ENCODE measurements around the gene CTIF.

CTIF gene

DNA sequence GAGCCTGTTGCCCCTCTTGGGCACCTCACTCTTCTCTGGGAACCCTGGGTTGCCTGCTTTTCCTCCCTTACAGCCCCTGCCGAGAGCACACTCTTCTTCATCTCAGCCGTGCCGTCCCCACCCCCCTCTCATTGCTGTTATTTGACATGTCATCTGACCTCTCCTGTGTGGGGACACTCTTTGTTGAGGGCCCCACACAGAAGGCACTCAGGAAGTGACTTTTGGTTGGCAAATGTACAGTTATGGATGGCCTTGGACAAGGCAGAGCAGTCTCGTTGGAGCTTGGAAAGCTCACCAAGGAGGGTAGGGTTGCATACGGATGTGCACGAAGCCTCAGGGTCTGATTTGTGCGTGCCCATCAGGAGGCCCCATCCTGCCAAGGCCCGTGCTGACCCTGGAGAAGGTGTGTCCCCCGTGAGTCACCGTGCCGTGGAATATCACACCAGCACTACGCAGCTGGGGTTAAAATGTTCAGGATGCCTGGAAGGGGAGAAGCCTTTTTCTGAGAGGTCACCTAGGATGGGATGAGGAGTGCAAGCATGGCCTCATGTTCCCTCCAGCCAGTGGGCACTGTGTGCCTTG lies 93.9 kb downstream of the CTIF start:
- no peak overlapping the region for H2AFZ ChIP-seq (ENCODE audit: low read depth, low read length, severe bottlenecking)
- no peak overlapping the region for H3K4me2 ChIP-seq (ENCODE audit: low read depth, low read length, poor library complexity, severe bottlenecking)
- no peak overlapping the region for H3K27ac ChIP-seq (ENCODE audit: low read depth, low read length)
- H3K9me2 ChIP-seq (replicated peaks; ENCODE audit: insufficient read depth, low read length), result no peaks in the 10 kb centered on the region
- H3K9me3 ChIP-seq (ENCODE audit: insufficient read depth, low read length), result no peaks in the 10 kb centered on the region
- no peaks in the 10 kb centered on the region for H4K20me1 ChIP-seq (ENCODE audit: low read depth, low read length)
- TF ChIP-seq, protein P1, sequence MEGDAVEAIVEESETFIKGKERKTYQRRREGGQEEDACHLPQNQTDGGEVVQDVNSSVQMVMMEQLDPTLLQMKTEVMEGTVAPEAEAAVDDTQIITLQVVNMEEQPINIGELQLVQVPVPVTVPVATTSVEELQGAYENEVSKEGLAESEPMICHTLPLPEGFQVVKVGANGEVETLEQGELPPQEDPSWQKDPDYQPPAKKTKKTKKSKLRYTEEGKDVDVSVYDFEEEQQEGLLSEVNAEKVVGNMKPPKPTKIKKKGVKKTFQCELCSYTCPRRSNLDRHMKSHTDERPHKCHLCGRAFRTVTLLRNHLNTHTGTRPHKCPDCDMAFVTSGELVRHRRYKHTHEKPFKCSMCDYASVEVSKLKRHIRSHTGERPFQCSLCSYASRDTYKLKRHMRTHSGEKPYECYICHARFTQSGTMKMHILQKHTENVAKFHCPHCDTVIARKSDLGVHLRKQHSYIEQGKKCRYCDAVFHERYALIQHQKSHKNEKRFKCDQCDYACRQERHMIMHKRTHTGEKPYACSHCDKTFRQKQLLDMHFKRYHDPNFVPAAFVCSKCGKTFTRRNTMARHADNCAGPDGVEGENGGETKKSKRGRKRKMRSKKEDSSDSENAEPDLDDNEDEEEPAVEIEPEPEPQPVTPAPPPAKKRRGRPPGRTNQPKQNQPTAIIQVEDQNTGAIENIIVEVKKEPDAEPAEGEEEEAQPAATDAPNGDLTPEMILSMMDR (IDR thresholded peaks at IDR 0.05; ENCODE audit: insufficient read depth, low read length, poor library complexity, severe bottlenecking), result no peak
- TF ChIP-seq EZH2phosphoT487 (conservative IDR thresholded peaks at IDR 0.05; ENCODE audit: low read length), result no peak
- H3K79me2 ChIP-seq (ENCODE audit: insufficient read depth, low read length), result no peaks in the 10 kb centered on the region
- H3K27me3 ChIP-seq (ENCODE audit: low read length), result no peaks in the 10 kb centered on the region
- no peaks in the 10 kb centered on the region for H3F3A ChIP-seq (ENCODE audit: insufficient read depth)
- H3K36me3 ChIP-seq (ENCODE audit: low read length), result no peaks in the 10 kb centered on the region
- no peak overlapping the region for H3K4me3 ChIP-seq (ENCODE audit: insufficient read depth, low read length, poor library complexity, severe bottlenecking)
- no peak overlapping the region for H3K9ac ChIP-seq (ENCODE audit: low read length)

- H3K4me3 ChIP-seq (ENCODE audit: insufficient read depth, low read length, poor library complexity, severe bottlenecking), result no peak overlapping the region
- no peaks in the 10 kb centered on the region for H3F3A ChIP-seq (ENCODE audit: insufficient read depth)
- H3K9ac ChIP-seq (ENCODE audit: low read length), result no peak overlapping the region
- H3K9me2 ChIP-seq (replicated peaks; ENCODE audit: insufficient read depth, low read length), result no peaks in the 10 kb centered on the region
- no peaks in the 10 kb centered on the region for H3K9me3 ChIP-seq (ENCODE audit: insufficient read depth, low read length)
- H3K27ac ChIP-seq (ENCODE audit: low read depth, low read length), result no peak overlapping the region
- no peaks in the 10 kb centered on the region for H3K79me2 ChIP-seq (ENCODE audit: insufficient read depth, low read length)
- no peak overlapping the region for H3K4me2 ChIP-seq (ENCODE audit: low read depth, low read length, poor library complexity, severe bottlenecking)
- H3K27me3 ChIP-seq (ENCODE audit: low read length), result no peaks in the 10 kb centered on the region
- no peaks in the 10 kb centered on the region for H3K36me3 ChIP-seq (ENCODE audit: low read length)
- no peaks in the 10 kb centered on the region for H4K20me1 ChIP-seq (ENCODE audit: low read depth, low read length)
- TF ChIP-seq, protein P1 (IDR thresholded peaks at IDR 0.05; ENCODE audit: insufficient read depth, low read length, poor library complexity, severe bottlenecking), result no peak
- no peak overlapping the region for H2AFZ ChIP-seq (ENCODE audit: low read depth, low read length, severe bottlenecking)
Measured at GRCh38 chr18:48634491-48634890, 95.7 kb downstream of the CTIF start.

GRCh38 chr18:48634975-48635374 lies 96.1 kb downstream of the CTIF start:
- Histone ChIP-seq H3K36me3 (ENCODE audit: low read length) (no peaks in the 10 kb centered on the region), H3K9ac (ENCODE audit: low read length) (no peak overlapping the region), H3F3A (ENCODE audit: insufficient read depth) (no peaks in the 10 kb centered on the region), H3K4me2 (ENCODE audit: low read depth, low read length, poor library complexity, severe bottlenecking) (no peak overlapping the region), H3K4me3 (ENCODE audit: insufficient read depth, low read length, poor library complexity, severe bottlenecking) (no peak overlapping the region), H3K27me3 (ENCODE audit: low read length) (no peaks in the 10 kb centered on the region), H3K9me2 (replicated peaks; ENCODE audit: insufficient read depth, low read length) (no peaks in the 10 kb centered on the region), H3K79me2 (ENCODE audit: insufficient read depth, low read length) (no peaks in the 10 kb centered on the region), H3K9me3 (ENCODE audit: insufficient read depth, low read length) (no peaks in the 10 kb centered on the region), H4K20me1 (ENCODE audit: low read depth, low read length) (no peaks in the 10 kb centered on the region), H3K27ac (ENCODE audit: low read depth, low read length) (no peak overlapping the region), H2AFZ (ENCODE audit: low read depth, low read length, severe bottlenecking) (no peak overlapping the region)
- TF ChIP-seq, protein P1 (IDR thresholded peaks at IDR 0.05; ENCODE audit: insufficient read depth, low read length, poor library complexity, severe bottlenecking), result no peak
- TF ChIP-seq EZH2phosphoT487 (conservative IDR thresholded peaks at IDR 0.05; ENCODE audit: low read length), result no peak
